Activated naive CD4-positive, alpha-beta T cell treated with anti-CD3 and anti-CD28 coated beads, Interleukin-2, amount 50 U/mL, for 16 hours (primary cell): ENCODE data around the gene LY6G5C.

ENCODE experiments used
- DNase-seq: peaks from one replicate; pipeline ENCODE4 v3.0.0-alpha.2; 2020

The LY6G5C gene

DNA sequence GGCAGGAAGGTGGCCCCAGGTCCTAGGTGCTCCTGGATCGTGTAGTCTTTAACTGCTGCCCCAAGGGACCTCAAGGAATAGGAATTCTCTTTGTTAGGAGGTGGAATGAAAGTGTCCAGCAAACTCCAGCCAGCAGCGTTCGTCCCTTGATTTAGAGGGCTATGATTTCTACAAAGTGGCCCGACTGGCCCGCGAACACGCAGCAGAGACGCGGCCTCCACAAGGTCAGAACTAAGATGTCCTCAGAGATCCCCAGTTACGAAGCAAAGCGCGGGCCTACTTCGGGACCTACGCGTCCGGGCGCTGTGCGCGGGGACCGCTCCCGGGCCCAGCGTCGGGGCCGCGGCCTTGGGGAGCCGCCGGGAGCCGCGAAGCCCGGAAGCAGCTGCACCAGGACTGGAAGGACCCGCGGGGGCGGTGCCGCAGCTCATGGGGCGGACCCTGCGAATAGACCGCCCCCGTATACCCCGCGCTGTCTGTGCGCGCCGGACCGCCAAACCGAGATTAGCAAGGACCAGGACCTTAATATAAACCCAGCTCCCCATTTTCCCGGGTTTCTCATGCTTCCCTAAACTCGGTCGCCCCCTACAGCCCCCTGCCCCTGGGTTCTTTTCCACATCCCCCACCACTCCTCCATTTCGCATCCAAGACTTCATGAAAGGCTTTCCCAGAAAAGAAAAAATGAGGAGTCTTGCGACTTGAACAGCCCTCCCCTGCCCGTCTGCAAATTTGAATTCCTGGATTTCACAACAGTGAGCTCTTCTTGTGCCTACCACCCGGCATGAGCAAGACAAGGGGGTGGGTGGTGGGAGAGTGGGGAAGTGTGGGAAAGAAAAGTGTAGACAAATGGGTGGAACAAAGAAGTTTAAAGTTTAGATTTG, 20.2 kb downstream of the LY6G5C start, which contains the start of gene C6orf47:
TSS of gene C6orf47 (minus strand) at position 398 of the 881 bp plus-strand sequence. CDS start 831 bp downstream, outside the sequence.
- peak; percentile 72 for DNase-seq

DNA sequence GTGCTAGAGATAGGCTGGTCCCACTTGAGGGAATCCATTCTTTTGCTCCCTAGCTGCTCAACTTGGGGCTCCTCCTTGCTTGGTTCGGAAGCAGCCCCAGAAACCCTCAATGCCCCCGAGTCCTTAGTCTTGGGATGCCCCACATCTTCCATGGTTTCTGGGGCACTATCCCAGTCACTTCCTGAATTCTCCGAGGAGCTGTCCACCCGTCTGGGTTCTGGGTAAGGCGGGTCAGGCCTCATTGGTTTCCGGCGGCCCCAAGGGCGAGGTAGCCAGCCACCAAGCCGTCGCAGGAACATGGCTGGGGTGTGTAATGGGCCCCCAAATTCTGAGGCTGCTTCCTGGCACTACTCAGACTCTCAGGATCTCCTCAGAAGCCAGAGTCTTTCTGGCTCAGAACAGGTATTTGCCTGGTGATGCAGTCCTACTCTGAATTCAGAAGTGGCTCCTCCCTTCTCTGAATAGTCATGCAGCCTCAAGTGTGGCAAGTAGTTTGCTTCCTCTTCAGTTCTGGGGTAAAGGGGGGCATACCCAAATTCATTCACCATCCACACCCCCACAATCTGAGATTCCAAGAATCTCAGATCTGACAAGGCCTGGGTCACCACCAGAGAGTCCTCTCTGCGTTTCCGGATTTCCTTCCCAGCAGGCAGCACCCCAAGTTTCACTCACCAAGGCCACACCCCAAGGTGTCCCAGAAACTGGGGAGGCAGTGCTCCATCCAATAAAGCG, 21.1 kb downstream of the LY6G5C start:
- DNase-seq = no peak

DNA sequence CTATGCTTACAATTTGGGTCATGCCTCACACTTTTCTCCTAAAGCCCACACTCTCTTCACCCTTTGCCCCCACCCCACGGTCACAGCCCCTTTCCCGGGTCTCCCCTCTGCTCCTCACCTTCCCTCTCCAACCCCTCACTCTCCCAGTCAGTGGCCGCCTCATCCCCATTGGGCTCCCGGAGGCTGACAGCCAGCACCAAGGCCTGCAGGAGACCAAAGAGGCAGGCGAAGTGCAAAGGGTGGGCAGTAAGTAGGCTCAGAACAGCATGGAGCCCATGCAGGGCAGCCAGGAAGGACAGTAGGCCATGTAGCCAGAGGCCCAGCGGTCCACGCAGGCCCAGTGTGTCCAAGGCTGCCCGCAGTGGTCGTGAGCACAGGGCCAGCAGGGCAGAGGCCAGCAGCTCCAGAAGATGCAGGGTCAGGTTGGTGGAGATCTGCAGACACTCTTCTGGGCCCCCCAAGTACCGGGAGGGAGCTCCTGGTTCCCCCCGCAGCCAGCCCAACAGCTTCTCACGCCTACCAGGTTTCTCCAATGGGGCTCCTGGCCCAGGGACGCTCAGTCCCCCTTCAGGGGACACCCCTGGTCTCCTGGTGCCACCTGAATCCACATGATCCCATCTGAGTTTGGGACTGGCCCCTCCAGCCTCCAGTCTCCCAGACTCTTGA, 21.8 kb downstream of the LY6G5C start:
- no peak for DNase-seq

DNA sequence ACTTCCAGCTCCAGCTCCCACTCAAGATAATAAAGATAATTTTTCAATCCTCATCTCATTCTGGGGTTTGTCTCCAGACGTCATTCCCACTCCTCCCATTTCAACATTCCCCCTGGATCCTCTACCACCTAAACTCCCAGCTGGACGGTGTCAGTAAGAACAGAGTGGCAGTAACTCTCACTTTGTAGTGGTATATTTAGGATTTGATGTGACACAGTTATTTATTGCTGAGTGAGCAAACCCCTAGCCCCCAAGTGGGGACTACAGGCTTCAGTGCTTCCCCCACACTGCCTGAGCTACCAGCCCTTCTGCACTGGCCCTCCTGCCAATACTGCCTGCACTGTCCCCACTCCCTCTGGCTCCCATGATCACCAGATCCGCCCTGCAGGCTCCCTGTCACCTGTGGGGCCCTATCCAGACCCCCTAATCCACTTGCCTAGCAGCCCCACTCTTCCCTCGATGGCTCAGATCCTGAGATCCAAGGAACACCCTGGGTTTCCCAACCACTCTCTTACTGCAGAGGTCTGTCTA, 22.6 kb downstream of the LY6G5C start:
- no peak for DNase-seq

DNA sequence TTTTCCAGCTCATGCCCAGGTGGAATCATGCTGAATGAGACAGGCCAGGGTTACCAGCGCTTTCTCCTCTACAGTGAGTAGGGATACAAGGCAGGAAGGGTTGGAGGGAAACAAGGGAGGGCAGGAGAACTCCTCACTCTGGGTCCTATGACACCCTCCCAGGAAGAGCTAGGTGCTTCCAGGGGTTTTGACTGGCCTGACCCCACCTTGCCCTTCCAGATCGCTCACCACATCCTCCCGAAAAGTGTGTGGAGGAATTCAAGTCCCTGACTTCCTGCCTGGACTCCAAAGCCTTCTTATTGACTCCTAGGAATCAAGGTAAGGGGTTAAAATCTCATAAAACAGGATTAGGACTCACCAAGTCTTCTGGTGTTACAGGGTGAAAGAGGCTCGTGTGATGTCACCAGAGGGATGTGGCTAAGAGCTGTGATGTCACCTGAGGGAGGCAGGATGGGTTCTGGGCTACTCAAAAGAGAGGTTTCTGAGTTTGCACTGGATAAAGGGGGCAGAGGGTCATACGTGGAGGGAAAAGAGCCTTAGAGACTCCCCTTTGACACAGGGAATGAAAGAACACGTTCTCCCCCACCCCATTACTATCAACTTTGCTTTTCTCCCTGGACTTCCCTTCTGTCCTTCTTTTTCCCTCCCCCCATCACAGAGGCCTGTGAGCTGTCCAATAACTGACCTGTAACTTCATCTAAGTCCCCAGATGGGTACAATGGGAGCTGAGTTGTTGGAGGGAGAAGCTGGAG, 23.3 kb downstream of the LY6G5C start:
- no peak for DNase-seq

DNA sequence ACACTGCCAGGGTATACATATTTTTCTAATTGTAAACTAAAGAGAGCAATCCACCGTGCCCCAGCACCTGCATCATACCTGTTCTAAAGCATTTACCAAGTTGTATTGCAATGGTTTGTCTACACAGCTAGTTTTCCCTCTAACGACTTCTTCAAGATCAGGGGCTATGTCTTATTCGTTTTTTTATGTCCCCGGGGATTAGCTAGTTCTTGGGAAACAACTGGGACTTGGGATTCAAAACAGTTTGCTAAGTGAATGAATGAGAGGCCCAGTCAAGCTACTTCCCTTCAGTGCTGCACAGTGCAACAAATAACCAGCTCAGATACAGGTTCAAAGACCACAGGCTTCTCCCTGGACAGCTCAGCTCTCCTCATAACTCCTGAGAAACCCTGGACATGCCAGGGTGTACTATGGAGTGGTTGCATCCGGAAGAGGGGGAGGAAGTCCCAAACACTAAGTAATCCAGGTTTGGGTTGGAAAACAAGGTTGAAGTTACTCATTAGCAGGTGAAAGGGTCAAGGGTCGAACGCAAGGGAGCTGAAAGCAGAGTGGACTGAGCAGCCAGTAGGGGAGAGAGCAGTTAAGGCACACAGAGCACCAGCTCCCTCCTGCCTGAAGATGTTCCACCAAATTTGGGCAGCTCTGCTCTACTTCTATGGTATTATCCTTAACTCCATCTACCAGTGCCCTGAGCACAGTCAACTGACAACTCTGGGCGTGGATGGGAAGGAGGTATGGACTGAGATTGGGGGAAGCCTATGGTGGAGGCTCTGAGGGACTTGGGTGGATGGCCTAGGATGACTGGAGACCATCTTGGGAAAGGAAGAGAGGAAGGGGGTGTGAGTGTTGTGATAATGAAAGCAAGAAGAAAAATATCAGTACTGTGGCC, 25.3 kb downstream of the LY6G5C start, which contains the start of gene APOM:
TSS of gene APOM (plus strand) at position 546 of the 889 bp plus-strand sequence. CDS start at position 619, 73 bp downstream.
- no peak for DNase-seq

DNA sequence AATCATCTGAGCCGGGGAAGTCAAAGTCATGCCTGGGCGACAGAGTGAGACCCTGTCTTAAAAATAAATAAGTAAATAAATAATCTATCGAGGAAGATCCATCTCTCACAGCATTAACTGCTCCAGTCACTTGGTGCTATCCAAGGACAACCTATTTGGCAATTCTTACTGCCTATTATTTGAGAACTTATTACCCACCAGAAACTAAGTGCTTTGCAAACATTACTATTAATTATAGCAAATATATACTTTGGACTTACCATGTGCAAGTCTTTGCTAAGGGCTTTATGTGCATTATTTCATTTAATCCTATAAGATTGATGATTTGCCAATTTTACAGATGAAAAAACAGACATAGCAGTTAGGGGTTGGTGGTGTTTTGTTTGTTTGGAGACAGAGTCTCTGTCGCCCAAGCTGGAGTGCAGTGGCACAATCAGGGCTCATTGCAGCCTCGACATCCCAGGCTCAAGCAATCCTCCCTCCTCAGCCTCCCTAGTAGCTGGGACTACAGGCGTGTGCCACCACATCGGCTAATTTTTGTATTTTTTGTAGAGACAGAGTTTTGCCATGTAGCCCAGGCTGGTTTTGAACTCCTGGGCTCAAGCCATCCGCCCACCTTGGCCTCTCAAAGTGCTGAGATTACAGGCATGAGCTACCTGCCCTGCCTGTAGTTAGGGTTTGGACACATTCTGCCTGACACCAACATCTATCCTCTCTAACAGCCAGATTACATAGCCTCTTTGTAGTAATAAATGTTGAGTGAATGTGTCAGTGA, 26.1 kb downstream of the LY6G5C start:
- no peak for DNase-seq

DNA sequence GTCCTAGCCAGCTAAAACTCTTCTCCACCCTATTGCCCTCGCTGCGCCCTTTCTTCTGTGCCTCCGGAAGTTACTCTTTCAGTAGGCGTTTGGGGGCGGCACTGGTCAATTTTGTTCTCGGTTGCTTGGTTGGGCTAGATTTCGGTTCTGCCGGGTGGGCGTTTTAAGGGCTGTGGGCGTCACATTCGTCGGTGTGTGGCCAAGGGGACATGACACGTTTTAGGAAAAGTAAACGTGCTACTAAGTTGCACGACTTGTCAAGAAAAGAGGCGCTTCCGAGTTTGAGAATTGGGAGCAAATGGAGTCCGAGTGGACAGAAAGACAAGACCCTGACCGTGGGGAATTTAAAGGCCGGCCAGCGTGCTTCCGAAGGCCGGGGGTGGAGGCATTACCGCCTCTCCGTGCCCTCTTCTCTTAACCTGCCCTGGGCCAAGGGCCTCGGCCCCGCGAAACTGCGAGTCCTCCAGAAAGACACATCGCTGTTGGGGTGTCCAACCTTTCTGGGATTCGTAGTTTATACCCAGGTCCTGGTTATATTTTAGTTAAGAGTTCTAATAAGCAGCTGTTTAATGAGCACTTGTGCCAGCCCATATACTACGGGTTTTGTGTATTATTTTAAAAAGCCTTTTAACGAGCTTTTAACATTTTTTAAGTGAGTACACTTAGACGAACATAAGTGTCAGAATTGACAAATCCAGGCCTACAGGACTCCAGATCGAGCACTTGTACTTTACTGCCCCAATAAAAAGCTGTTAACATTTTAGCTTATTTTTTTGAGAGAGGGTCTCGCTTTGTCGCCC, 27.7 kb downstream of the LY6G5C start:
- DNase-seq = peak; percentile 82

DNA sequence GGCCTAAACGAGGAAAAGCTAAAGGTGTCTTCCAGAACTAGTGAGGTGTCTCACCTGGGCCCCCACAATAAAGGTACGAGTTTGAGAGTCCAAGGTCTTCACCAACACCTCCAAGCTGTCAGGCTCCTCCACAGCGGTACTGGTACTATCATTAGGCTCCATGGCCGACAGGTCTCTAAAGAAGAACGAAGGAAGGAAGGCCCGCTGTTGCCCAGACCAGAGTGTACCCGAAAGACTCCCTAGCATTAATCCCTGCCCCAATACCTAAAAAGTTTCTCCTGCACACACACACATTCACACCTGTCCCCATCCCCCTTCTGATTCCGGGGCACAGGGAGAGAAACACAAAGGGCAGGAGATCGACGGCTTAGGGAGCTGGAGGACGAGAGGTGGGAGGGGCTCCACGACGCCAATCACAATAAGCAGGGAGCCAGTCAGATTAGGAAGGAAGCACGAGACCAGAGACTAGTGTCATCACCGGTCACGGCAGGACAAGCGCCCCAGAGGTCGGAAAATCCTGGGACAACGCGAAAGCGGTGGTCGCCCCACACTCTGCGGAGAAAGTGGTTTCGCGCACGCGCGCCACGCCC, 29.2 kb downstream of the LY6G5C start:
- no peak for DNase-seq

DNA sequence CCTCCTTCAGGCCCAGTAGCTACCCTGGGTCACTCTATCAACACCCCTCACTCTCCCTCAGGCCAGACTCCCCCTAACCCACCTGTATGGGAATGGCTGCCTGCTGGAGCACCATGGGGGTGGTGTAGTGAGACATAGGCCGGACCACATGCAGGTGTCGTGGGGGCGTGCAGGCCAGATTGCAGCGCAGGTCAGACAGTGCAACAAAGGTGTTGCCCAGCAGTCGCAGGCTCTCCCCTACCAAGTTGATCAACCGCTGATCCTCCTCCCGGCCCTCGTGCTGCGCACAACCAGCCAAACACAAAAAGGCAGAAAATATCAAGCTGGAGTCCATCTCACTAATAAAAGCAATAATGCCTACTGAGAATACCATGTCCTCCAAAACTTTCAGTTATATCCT, 35.5 kb downstream of the LY6G5C start:
- DNase-seq = no peak

DNA sequence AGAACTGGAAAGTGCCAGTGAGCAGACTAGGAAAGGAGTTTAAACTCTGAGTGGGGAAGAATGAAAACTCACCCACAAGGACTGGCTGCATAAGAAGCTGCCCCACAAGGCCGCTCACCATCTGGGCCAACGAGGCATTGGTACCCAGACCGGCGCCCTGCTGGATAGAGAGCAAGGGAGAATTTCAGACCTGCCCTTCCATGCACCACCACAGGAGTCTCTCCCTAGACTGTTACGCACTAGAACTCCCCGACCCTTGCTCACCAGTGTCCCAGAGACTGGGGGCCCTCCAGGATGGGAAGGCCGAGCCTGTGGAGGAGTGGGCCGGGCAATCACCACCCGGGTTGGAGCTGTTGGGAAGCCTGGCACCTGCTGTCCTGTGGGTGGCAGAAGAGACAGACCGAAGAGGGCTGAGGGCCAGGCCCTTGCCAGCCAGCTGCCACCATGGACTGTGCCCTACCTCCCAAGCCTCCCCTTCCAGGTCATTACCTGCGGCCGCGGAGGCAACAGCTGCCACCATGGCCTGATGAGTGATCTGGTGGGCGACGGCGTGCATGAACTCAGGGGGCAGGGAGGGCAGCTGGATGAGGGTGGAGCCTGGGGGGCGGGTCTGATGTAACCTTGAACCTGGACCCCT, 36.9 kb downstream of the LY6G5C start:
- DNase-seq = no peak

DNA sequence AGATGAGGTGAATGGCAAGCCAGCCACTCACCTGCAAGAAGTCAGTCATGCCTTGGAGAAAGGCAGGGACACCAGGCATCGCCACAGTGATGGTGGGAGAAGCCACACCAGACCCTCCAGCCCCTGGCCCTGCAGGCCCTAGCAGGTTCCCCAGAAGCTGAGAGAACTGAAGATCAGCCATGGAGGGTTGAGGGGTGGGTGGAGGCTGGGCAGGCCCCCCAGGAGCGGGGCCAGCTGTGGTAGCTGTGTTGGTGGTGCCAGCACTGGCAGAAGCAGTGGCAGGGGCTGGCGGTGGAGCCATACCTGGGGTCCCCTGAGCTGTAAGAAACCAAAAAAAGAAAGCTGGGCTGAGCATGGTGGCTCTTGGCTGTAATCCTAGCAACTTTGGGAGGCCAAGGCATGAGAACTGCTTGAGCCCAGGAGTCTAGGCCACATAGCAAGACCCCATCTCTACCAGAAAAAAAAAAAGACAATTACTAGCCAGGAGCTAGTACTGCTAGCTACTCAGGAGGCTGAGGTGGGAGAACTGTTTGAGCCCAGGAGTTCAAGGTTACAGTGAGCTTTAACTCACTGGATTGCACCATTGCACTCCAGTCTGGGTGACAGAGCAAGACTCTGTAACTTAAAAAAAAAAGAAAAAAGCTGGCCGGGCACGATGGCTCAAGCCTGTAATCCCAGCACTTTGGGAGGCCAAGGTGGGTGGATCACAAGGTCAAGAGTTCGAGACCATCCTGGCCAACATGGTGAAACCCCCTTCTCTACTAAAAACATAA, 37.9 kb downstream of the LY6G5C start:
- DNase-seq = no peak

DNA sequence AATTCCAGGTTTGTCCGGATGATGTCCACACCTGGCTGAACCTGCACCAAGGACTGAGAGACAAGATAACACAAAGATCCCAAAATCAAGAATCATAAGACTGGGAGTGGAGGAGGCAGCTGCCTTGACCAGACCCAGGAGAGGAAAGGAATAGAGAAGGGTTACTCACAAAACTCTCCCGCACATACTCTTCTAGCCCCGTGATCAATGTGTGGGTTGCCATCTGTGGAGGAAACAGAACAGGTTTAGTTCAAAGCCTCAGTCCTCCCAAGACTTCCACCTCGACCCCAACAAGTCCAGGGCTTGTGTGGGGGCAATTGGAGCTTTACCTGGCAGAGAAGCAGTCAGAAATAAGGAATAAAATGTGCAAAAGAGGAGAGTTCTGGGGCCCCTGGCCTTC, 39.5 kb downstream of the LY6G5C start:
- no peak for DNase-seq

DNA sequence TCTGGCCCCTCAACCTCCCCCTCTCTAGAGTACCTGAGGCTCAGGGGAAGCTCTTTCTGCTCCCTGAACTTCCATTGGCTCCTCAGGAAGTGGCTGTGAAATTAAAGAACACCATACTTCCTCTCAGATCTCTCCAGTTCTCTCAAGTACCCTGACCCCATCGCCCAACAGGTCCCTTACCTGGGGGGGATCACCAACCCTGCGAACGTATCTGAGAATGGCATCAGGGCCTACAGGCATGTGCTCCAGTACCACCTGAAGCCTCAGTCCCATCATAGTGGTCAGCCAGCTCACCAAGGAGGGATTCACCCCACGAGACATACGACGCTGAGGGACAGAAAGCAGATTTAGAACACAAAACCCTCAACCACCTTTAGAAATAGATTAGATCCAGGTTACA, 40.3 kb downstream of the LY6G5C start:
- DNase-seq = no peak

DNA sequence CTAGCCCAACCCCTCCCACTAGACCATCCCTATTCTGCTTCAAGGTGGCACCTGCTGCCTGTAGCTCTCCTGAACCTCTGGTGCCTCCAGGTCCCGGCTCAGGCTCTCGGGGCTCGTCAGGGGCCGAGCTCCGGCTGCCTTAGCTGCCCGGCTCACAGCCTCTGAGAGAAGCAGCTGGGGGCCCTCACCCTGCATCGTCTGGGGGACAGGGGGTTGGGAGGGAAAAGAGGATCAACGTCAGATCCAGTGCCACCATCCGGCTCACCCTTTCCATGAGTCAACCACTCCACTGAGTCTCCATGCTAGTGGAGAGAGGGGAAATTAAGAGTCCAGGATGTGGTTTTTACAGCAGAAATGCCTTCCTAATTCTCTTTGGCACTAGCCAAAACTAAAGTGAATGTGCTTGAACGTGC, 41.4 kb downstream of the LY6G5C start:
- DNase-seq = no peak

DNA sequence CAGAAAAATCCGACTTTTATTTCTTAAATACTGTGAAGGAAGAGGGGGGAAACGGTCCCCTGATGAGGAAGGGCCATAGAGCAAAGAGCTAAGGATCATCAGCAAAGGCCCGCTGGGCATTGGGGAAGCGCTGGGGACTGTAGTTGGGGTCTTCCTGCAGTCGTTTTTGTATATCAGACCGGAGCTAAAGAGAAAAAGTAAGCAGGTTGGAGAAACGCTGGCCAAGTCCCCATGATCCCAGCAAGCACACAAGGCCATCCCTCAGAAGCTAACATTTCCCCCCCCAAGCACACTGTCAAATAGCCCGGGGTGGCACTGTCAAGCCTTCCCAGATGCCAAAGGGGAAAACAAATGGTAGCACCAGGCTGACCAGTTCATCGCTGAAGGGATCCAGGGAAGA, 41.8 kb downstream of the LY6G5C start:
- DNase-seq = no peak

DNA sequence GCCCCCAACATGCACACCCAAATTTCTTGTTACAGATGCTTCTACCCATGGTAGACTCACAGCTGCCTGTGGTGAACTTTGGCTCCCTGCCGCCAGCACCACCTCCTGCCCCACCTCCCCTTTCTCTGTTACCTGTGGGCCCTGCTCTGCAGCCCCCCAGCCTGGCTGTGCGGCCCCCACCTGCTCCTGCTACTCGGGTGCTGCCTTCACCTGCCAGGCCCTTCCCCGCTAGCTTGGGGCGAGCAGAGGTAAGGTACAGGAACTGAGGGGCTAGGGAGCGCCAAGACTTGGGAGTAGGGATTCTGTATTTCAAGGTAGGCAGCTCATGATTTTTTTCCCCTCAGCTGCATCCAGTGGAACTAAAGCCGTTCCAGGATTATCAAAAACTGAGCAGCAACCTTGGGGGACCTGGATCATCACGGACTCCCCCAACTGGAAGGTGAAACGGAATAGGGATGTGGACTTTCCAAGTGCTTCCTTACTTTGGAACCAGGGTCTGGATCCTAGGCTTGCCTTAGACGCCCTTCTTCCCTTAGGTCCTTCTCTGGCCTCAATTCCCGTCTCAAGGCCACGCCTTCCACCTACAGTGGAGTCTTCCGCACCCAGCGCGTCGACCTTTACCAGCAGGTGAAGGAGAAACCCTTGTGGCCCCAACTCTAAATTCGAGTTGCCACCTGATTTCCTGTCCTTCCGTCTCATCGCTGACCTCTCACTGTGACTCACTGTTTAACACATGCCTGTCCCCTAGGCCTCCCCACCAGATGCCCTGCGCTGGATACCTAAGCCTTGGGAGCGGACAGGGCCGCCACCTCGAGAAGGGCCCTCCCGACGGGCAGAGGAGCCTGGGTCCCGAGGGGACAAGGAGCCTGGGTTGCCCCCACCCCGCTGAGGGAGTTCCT, 43.9 kb downstream of the LY6G5C start:
- DNase-seq = no peak
